GM19239 (cell line): ENCODE results near the gene MRPL1.
"Not testable (repeated sequence)": the region's sequence is repeated elsewhere in the genome, so short reads cannot be mapped to it uniquely, and the experiment has no call there.

Experiments
- DNase-seq: peaks from one replicate; pipeline ENCODE4 v3.0.0; 2011; ENCODE audit warnings: low spot score; ENCODE audit not compliant: insufficient read length
- FAIRE-seq: peaks from 2 replicates; lab custom pipeline; 2011; peaks lifted over from hg19 to GRCh38; lab: Jason Lieb, UNC

The MRPL1 gene

DNA sequence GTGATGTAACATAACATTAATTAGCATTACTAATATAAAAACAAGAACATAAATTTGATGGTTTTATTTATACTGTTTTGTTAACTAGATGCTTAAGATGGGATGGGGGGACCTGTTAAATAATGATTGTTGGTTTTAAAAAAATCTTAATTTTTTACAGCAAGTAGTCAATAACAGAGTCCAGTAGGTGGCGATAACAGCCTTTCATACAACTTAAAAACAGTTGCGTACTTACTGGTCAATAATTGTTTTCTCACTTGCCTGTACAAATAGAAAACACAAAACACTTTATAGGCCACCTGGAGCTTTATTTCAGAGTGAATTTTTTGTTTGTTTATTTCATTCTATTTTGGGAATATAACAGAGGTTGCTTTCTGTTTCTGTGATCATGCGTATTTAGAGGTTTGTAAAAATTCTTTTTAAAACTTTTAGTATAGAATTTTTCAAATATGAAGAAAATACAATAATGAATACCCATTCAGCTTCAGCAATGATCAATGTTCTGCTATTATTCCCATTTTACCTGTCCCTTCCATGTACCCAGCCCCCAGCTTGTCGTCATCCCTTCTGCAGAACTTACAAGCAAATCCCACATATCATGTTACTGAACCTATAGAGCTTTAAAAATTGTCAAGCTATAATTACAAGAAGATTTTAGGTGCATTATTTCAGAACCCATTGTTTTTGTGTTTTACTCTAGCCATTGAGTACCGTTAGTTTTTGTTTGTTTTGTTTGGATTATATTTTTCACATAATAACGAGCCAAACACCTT, 97.1 kb downstream of the MRPL1 start:
- DNase-seq (no peak), FAIRE-seq (peak; percentile 85)

DNA sequence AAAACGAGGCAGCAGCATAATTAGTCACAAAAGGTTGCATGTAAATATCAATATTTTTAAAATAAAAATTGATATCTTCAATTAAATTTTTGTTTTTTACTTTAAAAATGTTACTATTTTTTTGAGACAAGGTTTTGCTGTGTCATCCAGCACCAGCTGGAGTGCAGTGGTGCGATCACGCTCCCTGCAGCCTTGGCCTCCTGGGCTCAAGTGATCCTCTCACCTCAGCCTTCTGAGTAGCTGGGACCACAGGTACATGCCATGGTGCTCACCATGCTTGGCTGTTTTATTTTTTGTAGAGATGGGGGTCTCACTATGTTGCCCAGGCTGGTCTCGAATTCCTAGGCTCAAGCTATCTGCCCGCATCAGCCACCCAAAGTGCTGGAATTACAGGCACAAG, 97.7 kb downstream of the MRPL1 start:
- no peak for FAIRE-seq
- no peak for DNase-seq

GRCh38 chr4:77963004-77963403, 100.4 kb downstream of the MRPL1 start:
- FAIRE-seq (no peak), DNase-seq (no peak)

DNA sequence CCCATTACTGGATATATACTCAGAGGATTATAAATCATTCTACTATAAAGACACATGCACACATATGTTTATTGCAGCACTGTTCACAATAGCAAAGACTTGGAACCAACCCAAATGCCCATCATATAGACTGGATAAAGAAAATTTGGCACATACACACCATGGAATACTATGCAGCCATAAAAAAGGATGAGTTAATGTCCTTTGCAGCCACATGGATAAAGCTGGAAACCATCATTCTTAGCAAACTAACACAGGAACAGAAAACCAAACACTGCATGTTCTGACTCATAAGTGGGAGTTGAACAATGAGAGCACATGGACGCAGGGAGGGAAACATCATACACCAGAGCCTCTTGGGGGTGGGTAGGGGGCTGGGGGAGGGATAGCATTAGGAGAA, 111.0 kb downstream of the MRPL1 start:
- DNase-seq, FAIRE-seq: not testable (repeated sequence)

DNA sequence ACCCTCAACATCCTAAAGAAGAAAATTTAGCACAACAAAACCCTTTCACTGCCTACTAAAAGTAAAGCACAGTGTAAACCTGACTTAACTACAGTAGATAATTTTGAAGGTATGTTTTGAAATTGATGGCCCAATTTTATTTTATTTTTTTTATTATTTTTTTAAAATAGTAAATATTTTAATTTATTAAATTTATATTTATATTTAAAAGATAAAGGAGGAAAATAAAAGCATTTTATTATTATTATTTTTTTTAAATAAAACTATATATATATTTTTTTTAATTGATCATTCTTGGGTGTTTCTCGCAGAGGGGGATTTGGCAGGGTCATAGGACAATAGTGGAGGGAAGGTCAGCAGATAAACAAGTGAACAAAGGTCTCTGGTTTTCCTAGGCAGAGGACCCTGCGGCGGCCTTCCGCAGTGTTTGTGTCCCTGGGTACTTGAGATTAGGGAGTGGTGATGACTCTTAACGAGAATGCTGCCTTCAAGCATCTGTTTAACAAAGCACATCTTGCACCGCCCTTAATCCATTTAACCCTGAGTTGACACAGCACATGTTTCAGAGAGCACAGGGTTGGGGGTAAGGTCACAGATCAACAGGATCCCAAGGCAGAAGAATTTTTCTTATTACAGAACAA, 120.4 kb downstream of the MRPL1 start:
- not testable (repeated sequence) for FAIRE-seq, DNase-seq

DNA sequence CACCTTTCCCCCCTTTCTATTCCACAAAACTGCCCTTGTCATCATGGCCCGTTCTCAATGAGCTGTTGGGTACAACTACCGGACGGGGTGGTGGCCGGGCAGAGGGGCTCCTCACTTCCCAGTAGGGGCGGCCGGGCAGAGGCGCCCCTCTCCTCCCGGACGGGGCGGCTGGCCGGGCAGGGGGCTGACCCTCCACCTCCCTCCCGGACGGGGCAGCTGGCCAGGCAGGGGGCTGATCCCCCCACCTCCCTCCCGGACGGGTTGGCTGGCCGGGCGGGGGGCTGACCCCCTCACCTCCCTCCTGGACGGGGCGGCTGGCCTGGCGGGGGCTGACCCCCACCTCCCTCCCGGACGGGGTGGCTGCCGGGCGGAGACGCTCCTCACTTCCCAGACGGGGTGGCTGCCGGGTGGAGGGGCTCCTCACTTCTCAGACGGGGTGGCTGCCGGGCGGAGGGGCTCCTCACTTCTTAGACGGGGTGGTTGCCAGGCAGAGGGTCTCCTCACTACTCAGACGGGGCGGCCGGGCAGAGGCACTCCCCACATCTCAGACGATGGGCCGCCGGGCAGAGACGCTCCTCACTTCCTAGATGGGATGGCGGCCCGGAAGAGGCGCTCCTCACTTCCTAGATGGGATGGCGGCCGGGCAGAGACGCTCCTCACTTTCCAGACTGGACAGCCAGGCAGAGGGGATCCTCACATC, 121.1 kb downstream of the MRPL1 start:
- FAIRE-seq, DNase-seq: not testable (repeated sequence)

- FAIRE-seq: no peak
- DNase-seq: no peak
Measured at GRCh38 chr4:77989968-77990367, 127.3 kb downstream of the MRPL1 start.

- FAIRE-seq: no peak
Measured at GRCh38 chr4:77990456-77990855, 127.8 kb downstream of the MRPL1 start.

DNA sequence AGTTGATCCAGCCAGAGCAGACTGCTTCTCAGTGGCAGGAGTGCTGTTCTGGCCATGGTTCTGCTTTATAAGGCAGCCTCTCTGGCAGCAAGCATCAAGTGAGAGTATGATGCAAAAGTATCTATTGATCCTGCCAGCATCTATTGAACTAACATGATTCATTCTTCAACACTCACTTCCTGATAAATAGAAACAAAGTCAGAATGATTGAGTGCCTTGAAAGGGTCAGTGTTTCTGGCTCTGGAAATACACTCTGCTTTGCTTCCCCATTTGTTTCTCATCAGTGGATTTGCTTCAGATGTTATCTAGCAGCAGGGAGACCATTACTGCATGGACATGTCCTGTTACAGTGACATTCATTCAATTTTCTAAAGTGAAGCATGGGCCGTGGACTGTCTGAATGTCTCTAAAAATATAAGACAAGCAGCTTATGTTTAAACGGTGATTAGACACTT, 128.3 kb downstream of the MRPL1 start:
- no peak for FAIRE-seq
- DNase-seq: no peak

More at GRCh38 chr4:77990456-77990855, 127.8 kb downstream of the MRPL1 start:
- DNase-seq: no peak

- FAIRE-seq (no peak), DNase-seq (no peak)
Measured at GRCh38 chr4:77992581-77992980, 130.0 kb downstream of the MRPL1 start.

DNA sequence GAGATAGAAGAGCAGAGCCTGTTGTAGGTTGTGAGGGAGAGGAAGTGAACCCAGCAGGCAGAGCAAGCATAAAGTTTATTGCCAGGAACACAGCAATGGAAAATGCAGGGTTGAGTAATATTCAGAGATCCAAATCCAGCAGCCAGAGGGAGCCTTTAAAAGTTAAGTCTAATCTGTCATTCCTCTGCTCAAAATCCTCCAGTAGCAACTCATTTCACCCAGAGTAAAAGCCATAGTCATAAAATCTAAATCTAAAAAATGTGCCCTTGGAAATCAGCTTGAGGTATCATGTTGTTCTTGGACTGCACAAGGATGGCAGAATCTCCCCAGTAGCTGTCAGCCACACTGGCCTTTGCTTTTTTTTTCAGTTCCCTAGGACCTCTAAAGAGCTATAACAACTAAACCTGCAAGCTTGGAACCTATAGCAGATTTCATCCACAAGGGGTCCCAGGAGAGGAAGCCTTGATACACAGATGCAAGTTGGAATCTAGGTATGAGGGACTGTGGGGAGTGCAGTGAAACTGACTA, 131.6 kb downstream of the MRPL1 start:
- DNase-seq (peak; percentile 1), FAIRE-seq (no peak)

GRCh38 chr4:77996076-77996475, 133.4 kb downstream of the MRPL1 start:
- FAIRE-seq: no peak
- DNase-seq: no peak

GRCh38 chr4:78001531-78001930, 138.9 kb downstream of the MRPL1 start:
- FAIRE-seq (no peak), DNase-seq (no peak)

DNA sequence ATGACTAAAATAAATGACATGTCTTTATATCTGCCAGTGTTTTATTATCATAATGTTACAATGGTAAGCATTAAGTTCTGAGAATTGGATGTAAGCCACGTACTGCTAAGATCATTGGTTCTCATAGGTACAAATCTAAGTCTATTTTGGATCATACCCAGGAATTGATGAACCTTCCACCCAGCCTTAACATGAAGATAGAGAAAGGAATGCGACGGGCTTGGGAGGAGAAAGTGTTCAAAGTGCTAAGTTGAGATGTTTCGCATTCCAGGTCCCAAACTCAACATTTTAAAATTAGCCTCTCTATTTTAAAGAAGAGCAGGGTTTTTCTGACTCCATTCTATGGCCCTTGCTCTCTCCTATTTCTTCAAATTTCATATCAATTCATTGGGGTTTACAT, 139.6 kb downstream of the MRPL1 start:
- FAIRE-seq: no peak
- no peak for DNase-seq
